ENCODE measurements around the gene TFDP1. TPM values are rescaled to one million over a fixed set of nuclear protein-coding genes. Genes with fewer than 3 reads are reported as not detected.

The TFDP1 gene
- total RNA-seq, 2 experiments from 2014 or later, result 17.6 to 20.0 TPM

DNA sequence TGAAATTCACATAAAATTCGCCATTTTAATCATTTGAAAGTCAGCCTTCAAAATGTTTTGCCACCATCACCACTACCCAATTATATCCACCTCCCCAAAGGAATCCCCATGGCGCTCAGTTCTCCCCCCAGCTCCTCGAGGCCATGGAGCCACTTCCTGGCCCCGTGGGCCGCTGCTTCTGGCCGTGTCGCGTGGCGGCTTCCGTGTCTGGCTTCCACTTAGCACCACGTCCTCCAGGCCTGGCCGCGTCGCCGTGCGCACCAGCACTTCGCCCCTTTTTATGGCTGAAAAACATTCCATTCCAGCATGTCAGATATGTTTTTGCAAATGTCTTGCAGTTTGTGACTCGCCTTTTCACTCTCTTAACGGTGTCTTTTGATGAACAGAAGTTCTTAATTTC is 47.3 kb upstream of the TFDP1 start:
- Mint-ChIP-seq H3K9me3 (no peaks in the 10 kb centered on the region), H3K27ac (no peak overlapping the region)
- H3K27ac ChIP-seq (ENCODE audit: low read depth in 1 of 2, low read length in 2 of 2), result no peak overlapping the region

DNA sequence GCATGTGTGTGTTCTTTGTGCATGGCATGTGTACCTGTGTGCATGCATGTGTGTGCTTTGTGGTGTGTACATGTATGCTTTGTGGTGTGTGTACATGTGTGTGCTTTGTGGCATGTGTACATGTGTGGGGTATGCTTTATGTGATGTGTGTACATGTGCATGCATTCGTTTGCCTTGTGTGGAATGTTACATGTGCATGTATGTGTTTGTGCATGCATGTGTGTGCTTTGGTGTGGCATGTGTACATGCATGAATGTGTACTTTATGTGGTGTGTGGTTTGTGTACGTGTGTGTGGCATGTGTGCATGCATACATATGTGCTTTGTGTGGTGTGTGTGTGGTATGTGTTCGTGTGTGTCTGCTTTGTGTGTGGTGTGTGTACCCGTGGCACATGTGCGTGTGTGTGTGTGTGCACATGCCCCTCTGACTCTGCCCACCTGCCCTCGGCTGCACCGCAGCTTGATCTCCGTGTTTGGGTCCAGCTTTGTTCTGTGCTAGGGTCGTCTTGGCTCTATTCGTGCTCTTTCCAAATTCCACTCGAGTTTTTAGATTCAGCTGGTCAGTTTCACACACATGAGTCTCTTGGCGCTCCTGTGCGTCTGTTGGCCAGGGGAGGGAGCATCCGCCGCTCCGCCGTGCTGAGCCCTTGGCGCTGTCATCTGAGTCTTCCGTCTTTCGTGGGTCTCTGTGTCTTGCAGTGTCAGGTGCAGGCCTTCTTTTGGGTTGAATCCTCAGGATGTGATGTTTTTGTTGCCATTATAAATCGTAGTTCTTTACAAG is 46.5 kb upstream of the TFDP1 start:
- H3K9me3 Mint-ChIP-seq, result no peaks in the 10 kb centered on the region
- Histone ChIP-seq H3K4me1 (ENCODE audit: insufficient read depth, low read length) (no peaks in the 10 kb centered on the region), H3K27ac (ENCODE audit: low read depth in 1 of 2, low read length in 2 of 2) (no peak overlapping the region), H3K9me3 (ENCODE audit: control insufficient read depth in 1 of 2, insufficient read depth in 1 of 2, low read length in 2 of 2) (peaks cover 0 to 10% of the 10 kb centered on the region in 2 experiments), H3K36me3 (ENCODE audit: insufficient read depth, low read length) (peaks cover 19% of the 10 kb centered on the region), H3K27me3 (ENCODE audit: control insufficient read depth in 1 of 2, insufficient read depth in 2 of 2, low read length in 2 of 2) (no peaks in the 10 kb centered on the region), H3K4me3 (ENCODE audit: low read length) (no peak overlapping the region)
- intact Hi-C loops (cut with DNase I, micrococcal nuclease), result no loop called here
- ChIA-PET CTCF (no interaction called here), POLR2A (no interaction called here)
- H3K27ac Mint-ChIP-seq, result no peak overlapping the region
- DNase-seq (no peak), ATAC-seq (ENCODE audit: poor library complexity) (no peak)
- no peak overlapping the region for H3K4me3 Mint-ChIP-seq
- no peaks in the 10 kb centered on the region for H3K4me1 Mint-ChIP-seq (ENCODE audit: low read depth)
- no peaks in the 10 kb centered on the region for H3K27me3 Mint-ChIP-seq
- peaks cover 39% of the 10 kb centered on the region for H3K36me3 Mint-ChIP-seq (ENCODE audit: low read depth)
- TF ChIP-seq, protein P1, sequence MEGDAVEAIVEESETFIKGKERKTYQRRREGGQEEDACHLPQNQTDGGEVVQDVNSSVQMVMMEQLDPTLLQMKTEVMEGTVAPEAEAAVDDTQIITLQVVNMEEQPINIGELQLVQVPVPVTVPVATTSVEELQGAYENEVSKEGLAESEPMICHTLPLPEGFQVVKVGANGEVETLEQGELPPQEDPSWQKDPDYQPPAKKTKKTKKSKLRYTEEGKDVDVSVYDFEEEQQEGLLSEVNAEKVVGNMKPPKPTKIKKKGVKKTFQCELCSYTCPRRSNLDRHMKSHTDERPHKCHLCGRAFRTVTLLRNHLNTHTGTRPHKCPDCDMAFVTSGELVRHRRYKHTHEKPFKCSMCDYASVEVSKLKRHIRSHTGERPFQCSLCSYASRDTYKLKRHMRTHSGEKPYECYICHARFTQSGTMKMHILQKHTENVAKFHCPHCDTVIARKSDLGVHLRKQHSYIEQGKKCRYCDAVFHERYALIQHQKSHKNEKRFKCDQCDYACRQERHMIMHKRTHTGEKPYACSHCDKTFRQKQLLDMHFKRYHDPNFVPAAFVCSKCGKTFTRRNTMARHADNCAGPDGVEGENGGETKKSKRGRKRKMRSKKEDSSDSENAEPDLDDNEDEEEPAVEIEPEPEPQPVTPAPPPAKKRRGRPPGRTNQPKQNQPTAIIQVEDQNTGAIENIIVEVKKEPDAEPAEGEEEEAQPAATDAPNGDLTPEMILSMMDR (IDR thresholded peaks at IDR 0.05), result no peak

More for the DNA sequence above, 47.3 kb upstream of the TFDP1 start:
- TF ChIP-seq, protein P1 (IDR thresholded peaks at IDR 0.05), result no peak
- H3K4me1 Mint-ChIP-seq (ENCODE audit: low read depth), result no peaks in the 10 kb centered on the region
- intact Hi-C loops (cut with DNase I, micrococcal nuclease), result no loop called here
- DNase-seq (no peak), ATAC-seq (ENCODE audit: poor library complexity) (no peak)
- ChIA-PET POLR2A (no interaction called here), CTCF (no interaction called here)
- Histone ChIP-seq H3K4me3 (ENCODE audit: low read length) (no peak overlapping the region), H3K9me3 (ENCODE audit: control insufficient read depth in 1 of 2, insufficient read depth in 1 of 2, low read length in 2 of 2) (peaks cover 0 to 10% of the 10 kb centered on the region in 2 experiments), H3K27me3 (ENCODE audit: control insufficient read depth in 1 of 2, insufficient read depth in 2 of 2, low read length in 2 of 2) (no peaks in the 10 kb centered on the region), H3K36me3 (ENCODE audit: insufficient read depth, low read length) (peaks cover 19% of the 10 kb centered on the region), H3K4me1 (ENCODE audit: insufficient read depth, low read length) (no peaks in the 10 kb centered on the region)
- H3K4me3 Mint-ChIP-seq, result no peak overlapping the region
- peaks cover 40% of the 10 kb centered on the region for H3K36me3 Mint-ChIP-seq (ENCODE audit: low read depth)
- H3K27me3 Mint-ChIP-seq, result no peaks in the 10 kb centered on the region

DNA sequence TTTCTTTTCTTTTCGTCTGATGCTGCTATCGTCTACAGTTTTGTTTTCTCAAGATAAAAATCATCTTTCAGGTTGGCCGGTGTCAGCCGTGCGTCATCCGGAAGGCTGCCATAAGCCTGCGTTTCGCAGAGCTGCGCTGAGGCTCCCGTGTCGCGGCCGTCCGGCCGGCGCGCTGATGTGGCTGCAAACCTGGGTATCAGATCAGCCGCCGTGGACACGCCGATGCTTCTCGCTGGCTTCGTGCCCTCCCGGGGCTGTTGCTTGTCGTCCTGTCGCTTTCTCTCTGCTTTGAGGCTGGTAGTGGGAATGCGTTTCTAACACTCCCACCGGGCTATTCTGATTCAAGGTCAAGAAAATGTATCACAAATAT is 45.9 kb upstream of the TFDP1 start:
- Mint-ChIP-seq H3K4me1 (ENCODE audit: low read depth) (no peaks in the 10 kb centered on the region), H3K27me3 (no peaks in the 10 kb centered on the region), H3K9me3 (no peaks in the 10 kb centered on the region), H3K4me3 (no peak overlapping the region), H3K36me3 (ENCODE audit: low read depth) (peaks cover 39% of the 10 kb centered on the region), H3K27ac (no peak overlapping the region)
- H3K9me3 ChIP-seq (ENCODE audit: control insufficient read depth in 1 of 2, insufficient read depth in 1 of 2, low read length in 2 of 2), result peaks cover 0 to 10% of the 10 kb centered on the region in 2 experiments
- ChIA-PET POLR2A (no interaction called here), CTCF (no interaction called here)
- TF ChIP-seq, protein P1 (IDR thresholded peaks at IDR 0.05), result no peak
- peaks cover 19% of the 10 kb centered on the region for H3K36me3 ChIP-seq (ENCODE audit: insufficient read depth, low read length)
- no peaks in the 10 kb centered on the region for H3K4me1 ChIP-seq (ENCODE audit: insufficient read depth, low read length)
- DNase-seq (no peak), ATAC-seq (ENCODE audit: poor library complexity) (no peak)
- intact Hi-C loops (cut with DNase I, micrococcal nuclease), result no loop called here
- no peak overlapping the region for H3K27ac ChIP-seq (ENCODE audit: low read depth in 1 of 2, low read length in 2 of 2)
- no peak overlapping the region for H3K4me3 ChIP-seq (ENCODE audit: low read length)
- H3K27me3 ChIP-seq (ENCODE audit: control insufficient read depth in 1 of 2, insufficient read depth in 2 of 2, low read length in 2 of 2), result no peaks in the 10 kb centered on the region

Measured in CD4-positive, alpha-beta T cell (primary cell).